Ishikawa (cell line): ENCODE measurements around the gene AZU1.

Experiments
- NFIC ChIP-seq: IDR thresholded peaks from 2 replicates; pipeline ENCODE4 v1.6.1; 2012
- RAD21 ChIP-seq: IDR thresholded peaks from 2 replicates; pipeline ENCODE4 v1.6.1; 2012; ENCODE audit warnings: low read depth
- REST ChIP-seq: IDR thresholded peaks from 2 replicates; pipeline ENCODE4 v1.6.1; 2012; ENCODE audit warnings: low read depth, mild to moderate bottlenecking
- TAF1 ChIP-seq: IDR thresholded peaks from 2 replicates; pipeline ENCODE4 v1.6.1; 2012; ENCODE audit warnings: low read depth, mild to moderate bottlenecking

- TF ChIP-seq RAD21 (no peak), NFIC (no peak), REST (no peak), TAF1 (no peak)
Observed at GRCh38 chr19:825897-826644, 1.6 kb upstream of the AZU1 start.
